ENCODE measurements around the gene CSTF3.
"Not testable (repeated sequence)": the region's sequence is repeated elsewhere in the genome, so short reads cannot be mapped to it uniquely, and the experiment has no call there.

Gene CSTF3

GRCh38 chr11:33072465-33072864 lies 88.8 kb downstream of the CSTF3 start:
- DNase-seq = no peak

- no peak for DNase-seq
These were observed 92.5 kb downstream of the CSTF3 start for GRCh38 chr11:33068611-33069340.

- DNase-seq = no peak
These were observed 94.0 kb downstream of the CSTF3 start for GRCh38 chr11:33067294-33067693.

- DNase-seq = peak; percentile 32 to 64 (median 63)
These were observed 95.7 kb downstream of the CSTF3 start for GRCh38 chr11:33065445-33066178.

- no peak for DNase-seq
These were observed 96.4 kb downstream of the CSTF3 start for GRCh38 chr11:33064866-33065265.

- no peak for DNase-seq
These were observed 97.1 kb downstream of the CSTF3 start for GRCh38 chr11:33064033-33064825.

- DNase-seq = peak in 1 of 5 donors; percentile 58
These were observed 97.9 kb downstream of the CSTF3 start for GRCh38 chr11:33063326-33063881.

- DNase-seq = no peak
These were observed 99.1 kb downstream of the CSTF3 start for GRCh38 chr11:33062137-33062536.

GRCh38 chr11:33060271-33060670 lies 101.0 kb downstream of the CSTF3 start:
- no peak for DNase-seq

- DNase-seq = no peak
These were observed 101.8 kb downstream of the CSTF3 start for GRCh38 chr11:33059331-33060007.

GRCh38 chr11:33057284-33057683 lies 104.0 kb downstream of the CSTF3 start:
- no peak for DNase-seq

- DNase-seq = no peak
These were observed 105.9 kb downstream of the CSTF3 start for GRCh38 chr11:33055375-33055774.

GRCh38 chr11:33052231-33052630 lies 109.0 kb downstream of the CSTF3 start:
- DNase-seq = no peak

- DNase-seq = not testable (repeated sequence)
These were observed 111.5 kb downstream of the CSTF3 start for GRCh38 chr11:33049565-33050408.

- not testable (repeated sequence) for DNase-seq
These were observed 112.6 kb downstream of the CSTF3 start for GRCh38 chr11:33048701-33049100.

- no peak for DNase-seq
These were observed 115.6 kb downstream of the CSTF3 start for GRCh38 chr11:33045551-33046255.

GRCh38 chr11:33044285-33044756 lies 117.0 kb downstream of the CSTF3 start:
- no peak for DNase-seq

GRCh38 chr11:33043221-33043830 lies 118.0 kb downstream of the CSTF3 start:
- DNase-seq = peak in 1 of 5 donors; percentile 15

GRCh38 chr11:33040862-33041453 lies 120.3 kb downstream of the CSTF3 start:
- no peak for DNase-seq

Data from T-helper 1 cell (primary cell).